IPS-18a (cell line): Measurements from ENCODE around the gene AMBRA1.

Experiments used
- H3K27ac ChIP-seq: one replicate; pipeline ENCODE4 v1.5.1; 2013; ENCODE audit warnings: low read length
- H3K27me3 ChIP-seq: one replicate; pipeline ENCODE4 v1.6.1; 2013; ENCODE audit warnings: mild to moderate bottlenecking, low read length; ENCODE audit not compliant: control insufficient read depth, insufficient read depth
- H3K36me3 ChIP-seq: one replicate; pipeline ENCODE4 v1.6.1; 2013; ENCODE audit warnings: low read depth, low read length; ENCODE audit not compliant: control insufficient read depth
- H3K4me1 ChIP-seq: one replicate; pipeline ENCODE4 v1.6.1; 2013; ENCODE audit warnings: low read depth, low read length; ENCODE audit not compliant: control insufficient read depth
- H3K4me3 ChIP-seq: one replicate; pipeline ENCODE4 v1.5.1; 2013; ENCODE audit warnings: low read length
- H3K9ac ChIP-seq: one replicate; pipeline ENCODE4 v1.6.1; 2013; ENCODE audit warnings: mild to moderate bottlenecking, low read length, moderate library complexity
- H3K9me3 ChIP-seq: one replicate; pipeline ENCODE4 v1.6.1; 2013; ENCODE audit warnings: low read depth, low read length; ENCODE audit not compliant: control insufficient read depth

AMBRA1 gene

DNA sequence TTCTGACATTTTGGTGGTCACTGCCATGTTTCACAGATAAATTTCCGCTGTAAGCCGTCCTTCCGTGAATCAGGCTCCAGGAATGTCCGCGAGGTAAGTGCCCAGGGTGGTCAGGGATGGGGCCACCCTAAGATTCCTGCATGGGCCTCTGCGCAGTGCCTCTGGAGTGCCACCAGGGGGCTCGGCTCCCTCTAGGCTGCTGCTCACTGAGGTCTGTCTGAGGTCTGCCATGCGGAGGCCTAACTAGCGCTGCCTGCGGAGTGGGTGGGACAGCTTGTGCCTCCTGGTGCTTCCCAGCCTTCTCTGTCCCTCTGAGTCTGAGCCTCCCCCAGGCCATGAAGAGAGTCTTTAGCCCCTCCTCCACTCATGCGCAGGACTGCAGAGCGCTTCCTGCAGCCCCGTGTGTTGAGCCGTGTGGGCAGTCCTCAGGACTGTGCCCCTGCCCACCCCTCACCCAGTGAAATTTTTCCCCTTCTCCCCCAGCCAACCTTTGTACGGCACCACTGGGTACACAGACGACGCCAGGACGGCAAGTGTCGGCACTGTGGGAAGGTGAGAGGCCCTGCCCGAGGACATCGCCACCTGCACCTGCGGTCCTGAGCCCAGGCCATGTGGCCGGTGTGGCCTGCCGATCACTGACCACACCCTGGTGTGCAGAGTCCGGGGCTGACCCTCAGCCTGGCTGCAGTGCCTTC is 224.2 kb downstream of the AMBRA1 start:
- H3K27me3 ChIP-seq: no peaks in the 10 kb centered on the region
- H3K9ac ChIP-seq: no peak overlapping the region
- H3K4me1 ChIP-seq: no peaks in the 10 kb centered on the region
- H3K4me3 ChIP-seq: no peak overlapping the region
- peaks cover 16% of the 10 kb centered on the region for H3K36me3 ChIP-seq
- no peaks in the 10 kb centered on the region for H3K9me3 ChIP-seq
- H3K27ac ChIP-seq: no peak overlapping the region

DNA sequence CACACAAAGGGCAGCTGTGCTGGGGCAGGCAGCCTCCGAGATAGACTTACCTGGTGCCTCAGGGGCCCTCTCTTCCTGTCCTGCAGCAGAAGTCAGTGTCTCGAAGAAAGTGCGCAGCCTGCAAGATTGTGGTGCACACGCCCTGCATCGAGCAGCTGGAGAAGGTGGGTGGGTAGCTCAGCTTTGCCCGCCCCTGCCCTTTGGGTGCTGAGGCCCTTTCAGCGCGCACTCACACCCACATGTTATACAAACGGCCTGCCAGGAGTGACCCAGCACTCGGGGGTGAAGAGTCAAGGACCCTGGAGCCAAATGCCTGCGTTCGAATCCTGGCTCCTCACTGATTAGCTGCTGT is 225.9 kb downstream of the AMBRA1 start:
- no peaks in the 10 kb centered on the region for H3K4me1 ChIP-seq
- no peak overlapping the region for H3K27ac ChIP-seq
- H3K4me3 ChIP-seq: no peak overlapping the region
- no peaks in the 10 kb centered on the region for H3K27me3 ChIP-seq
- H3K9me3 ChIP-seq: no peaks in the 10 kb centered on the region
- no peak overlapping the region for H3K9ac ChIP-seq
- peaks cover 6% of the 10 kb centered on the region for H3K36me3 ChIP-seq

DNA sequence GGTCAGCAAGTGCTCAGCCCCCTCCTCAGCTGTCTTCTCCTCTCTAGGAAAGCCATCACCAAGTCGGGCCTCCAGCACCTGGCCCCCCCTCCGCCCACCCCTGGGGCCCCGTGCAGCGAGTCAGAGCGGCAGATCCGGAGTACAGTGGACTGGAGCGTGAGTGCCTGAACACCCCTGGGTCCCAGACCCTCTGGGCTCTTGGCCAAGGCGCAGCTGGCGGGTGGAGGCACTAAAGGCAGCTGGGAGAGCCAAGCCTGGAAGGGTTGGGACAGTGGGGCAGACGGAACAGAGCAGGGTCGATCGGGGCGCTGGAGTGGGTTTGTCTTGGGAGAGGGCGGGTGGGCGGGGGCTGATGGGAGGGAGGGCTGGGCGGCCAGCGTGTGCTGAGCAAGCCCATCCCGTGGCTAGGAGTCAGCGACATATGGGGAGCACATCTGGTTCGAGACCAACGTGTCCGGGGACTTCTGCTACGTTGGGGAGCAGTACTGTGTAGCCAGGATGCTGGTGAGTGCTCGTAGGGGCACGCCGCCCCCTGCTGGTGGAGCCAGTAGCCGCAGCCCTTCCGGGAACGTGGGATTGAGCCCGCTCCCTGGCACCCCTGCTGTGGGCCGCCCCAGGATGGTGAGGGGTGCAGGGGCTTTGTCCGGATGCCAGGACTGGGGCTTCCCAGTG is 226.4 kb downstream of the AMBRA1 start:
- H3K36me3 ChIP-seq: peaks cover 6% of the 10 kb centered on the region
- no peak overlapping the region for H3K27ac ChIP-seq
- H3K4me1 ChIP-seq: no peaks in the 10 kb centered on the region
- H3K9me3 ChIP-seq: no peaks in the 10 kb centered on the region
- H3K4me3 ChIP-seq: no peak overlapping the region
- no peaks in the 10 kb centered on the region for H3K27me3 ChIP-seq
- no peak overlapping the region for H3K9ac ChIP-seq

DNA sequence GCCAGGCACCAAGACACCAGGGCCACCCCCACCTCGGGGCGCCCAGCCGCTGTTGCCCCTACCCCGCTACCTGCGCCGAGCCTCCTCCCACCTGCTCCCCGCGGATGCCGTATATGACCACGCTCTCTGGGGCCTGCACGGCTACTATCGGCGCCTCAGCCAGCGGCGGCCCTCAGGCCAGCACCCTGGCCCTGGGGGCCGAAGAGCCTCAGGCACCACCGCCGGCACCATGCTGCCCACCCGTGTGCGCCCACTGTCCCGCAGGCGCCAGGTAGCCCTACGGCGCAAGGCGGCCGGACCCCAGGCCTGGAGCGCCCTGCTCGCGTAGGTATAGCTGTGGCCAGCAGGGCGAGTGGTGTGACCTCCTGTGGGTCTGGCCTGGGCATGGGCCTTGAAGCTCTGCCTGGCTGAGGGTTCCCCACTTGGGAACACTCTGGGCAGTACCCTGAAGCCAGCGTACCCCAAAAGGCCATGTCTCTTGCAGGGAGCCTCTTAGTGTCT is 227.1 kb downstream of the AMBRA1 start:
- no peak overlapping the region for H3K27ac ChIP-seq
- no peaks in the 10 kb centered on the region for H3K27me3 ChIP-seq
- no peak overlapping the region for H3K9ac ChIP-seq
- H3K4me1 ChIP-seq: no peaks in the 10 kb centered on the region
- no peaks in the 10 kb centered on the region for H3K9me3 ChIP-seq
- H3K4me3 ChIP-seq: no peak overlapping the region
- peaks cover 6% of the 10 kb centered on the region for H3K36me3 ChIP-seq

DNA sequence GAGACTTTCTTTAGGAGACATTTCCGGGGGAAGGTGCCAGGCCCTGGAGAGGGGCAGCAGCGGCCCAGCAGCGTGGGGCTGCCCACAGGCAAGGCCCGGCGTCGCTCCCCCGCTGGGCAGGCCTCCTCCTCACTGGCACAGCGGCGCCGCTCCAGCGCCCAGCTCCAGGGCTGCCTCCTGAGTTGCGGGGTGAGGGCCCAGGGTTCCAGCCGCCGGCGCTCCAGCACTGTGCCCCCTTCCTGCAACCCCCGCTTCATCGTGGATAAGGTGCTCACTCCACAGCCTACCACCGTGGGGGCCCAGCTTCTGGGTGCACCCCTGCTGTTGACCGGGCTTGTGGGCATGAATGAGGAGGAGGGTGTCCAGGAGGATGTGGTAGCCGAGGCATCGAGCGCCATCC is 227.6 kb downstream of the AMBRA1 start:
- no peaks in the 10 kb centered on the region for H3K9me3 ChIP-seq
- no peak overlapping the region for H3K9ac ChIP-seq
- no peaks in the 10 kb centered on the region for H3K27me3 ChIP-seq
- H3K36me3 ChIP-seq: peaks cover 6% of the 10 kb centered on the region
- no peak overlapping the region for H3K27ac ChIP-seq
- no peaks in the 10 kb centered on the region for H3K4me1 ChIP-seq
- H3K4me3 ChIP-seq: no peak overlapping the region

GRCh38 chr11:46364791-46365190 is 229.0 kb downstream of the AMBRA1 start:
- Histone ChIP-seq H3K4me3 (no peak overlapping the region), H3K36me3 (peaks cover 6% of the 10 kb centered on the region), H3K4me1 (no peaks in the 10 kb centered on the region), H3K27ac (no peak overlapping the region), H3K9me3 (no peaks in the 10 kb centered on the region), H3K9ac (no peak overlapping the region), H3K27me3 (no peaks in the 10 kb centered on the region)

DNA sequence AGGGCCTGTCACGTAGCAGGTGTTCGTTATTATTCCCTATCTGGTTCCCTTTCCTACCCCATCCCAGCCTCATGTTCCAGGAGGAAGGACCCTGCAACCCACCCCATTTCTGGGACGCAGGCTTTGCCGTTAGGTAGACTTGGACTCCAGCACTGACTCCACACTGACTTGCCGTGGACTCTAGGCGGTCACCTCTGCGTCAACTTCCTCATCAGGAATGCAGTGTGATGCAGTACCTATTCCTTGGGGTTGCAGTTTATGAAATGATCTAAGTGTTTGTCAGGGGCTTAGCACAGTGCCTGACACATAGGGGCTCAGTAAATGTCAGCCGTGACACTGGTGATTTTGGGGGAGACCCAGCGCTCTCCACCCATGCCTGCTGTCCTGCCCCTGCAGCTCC is 229.8 kb downstream of the AMBRA1 start:
- Histone ChIP-seq H3K9me3 (no peaks in the 10 kb centered on the region), H3K27ac (no peak overlapping the region), H3K4me1 (no peaks in the 10 kb centered on the region), H3K9ac (no peak overlapping the region), H3K27me3 (no peaks in the 10 kb centered on the region), H3K4me3 (no peak overlapping the region), H3K36me3 (peaks cover 6% of the 10 kb centered on the region)

DNA sequence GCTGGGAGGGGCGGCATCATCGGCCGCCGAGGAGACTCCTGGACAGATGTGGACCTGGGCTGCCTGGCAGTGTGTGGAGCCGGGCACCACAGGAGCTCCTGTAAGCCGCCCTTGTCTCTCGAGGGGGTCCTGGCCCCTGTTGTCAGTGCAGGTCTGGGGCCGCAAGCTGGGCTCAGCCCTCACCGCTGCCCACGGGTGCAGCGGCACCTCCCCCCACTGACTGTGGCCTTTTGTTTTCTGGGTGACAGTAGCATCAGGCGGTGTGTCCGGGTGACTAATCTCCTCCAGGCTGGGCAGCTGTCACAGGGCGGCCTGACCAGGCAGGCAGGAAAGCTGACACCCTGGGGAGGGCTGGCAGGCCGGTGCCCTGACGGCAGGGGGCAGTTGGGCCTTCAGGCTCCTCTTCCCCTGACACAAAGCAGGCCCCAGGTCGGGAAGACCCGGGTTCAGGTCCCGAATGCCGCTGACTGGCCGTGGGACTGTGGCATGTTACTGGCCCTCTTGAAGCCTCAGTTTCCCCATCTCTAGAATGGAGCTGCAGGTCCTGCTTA is 230.3 kb downstream of the AMBRA1 start:
- H3K27ac ChIP-seq: no peak overlapping the region
- peaks cover 6% of the 10 kb centered on the region for H3K36me3 ChIP-seq
- no peaks in the 10 kb centered on the region for H3K9me3 ChIP-seq
- H3K4me1 ChIP-seq: no peaks in the 10 kb centered on the region
- H3K27me3 ChIP-seq: no peaks in the 10 kb centered on the region
- H3K9ac ChIP-seq: no peak overlapping the region
- no peak overlapping the region for H3K4me3 ChIP-seq

DNA sequence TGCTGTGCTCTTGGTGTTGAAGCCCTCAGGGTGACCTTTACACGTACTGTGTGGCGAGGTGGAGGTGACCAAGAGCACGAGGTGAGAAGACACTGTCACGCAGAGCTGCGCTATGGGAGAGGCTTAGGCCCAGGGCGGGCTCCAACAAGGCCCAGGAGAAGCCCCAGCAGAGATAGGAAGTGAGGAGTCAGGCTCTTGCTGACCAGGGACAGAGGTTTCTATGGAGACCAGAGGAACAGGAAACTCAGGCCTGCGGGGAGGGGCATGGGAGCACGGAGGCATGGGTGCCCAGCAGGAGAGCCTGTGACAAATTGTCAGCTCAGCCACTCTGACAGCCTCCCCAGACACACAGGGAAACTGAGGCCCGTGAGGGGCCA is 230.8 kb downstream of the AMBRA1 start:
- no peak overlapping the region for H3K9ac ChIP-seq
- no peaks in the 10 kb centered on the region for H3K27me3 ChIP-seq
- no peak overlapping the region for H3K27ac ChIP-seq
- H3K4me3 ChIP-seq: no peak overlapping the region
- H3K4me1 ChIP-seq: no peaks in the 10 kb centered on the region
- peaks cover under 1% of the 10 kb centered on the region for H3K36me3 ChIP-seq
- no peaks in the 10 kb centered on the region for H3K9me3 ChIP-seq

DNA sequence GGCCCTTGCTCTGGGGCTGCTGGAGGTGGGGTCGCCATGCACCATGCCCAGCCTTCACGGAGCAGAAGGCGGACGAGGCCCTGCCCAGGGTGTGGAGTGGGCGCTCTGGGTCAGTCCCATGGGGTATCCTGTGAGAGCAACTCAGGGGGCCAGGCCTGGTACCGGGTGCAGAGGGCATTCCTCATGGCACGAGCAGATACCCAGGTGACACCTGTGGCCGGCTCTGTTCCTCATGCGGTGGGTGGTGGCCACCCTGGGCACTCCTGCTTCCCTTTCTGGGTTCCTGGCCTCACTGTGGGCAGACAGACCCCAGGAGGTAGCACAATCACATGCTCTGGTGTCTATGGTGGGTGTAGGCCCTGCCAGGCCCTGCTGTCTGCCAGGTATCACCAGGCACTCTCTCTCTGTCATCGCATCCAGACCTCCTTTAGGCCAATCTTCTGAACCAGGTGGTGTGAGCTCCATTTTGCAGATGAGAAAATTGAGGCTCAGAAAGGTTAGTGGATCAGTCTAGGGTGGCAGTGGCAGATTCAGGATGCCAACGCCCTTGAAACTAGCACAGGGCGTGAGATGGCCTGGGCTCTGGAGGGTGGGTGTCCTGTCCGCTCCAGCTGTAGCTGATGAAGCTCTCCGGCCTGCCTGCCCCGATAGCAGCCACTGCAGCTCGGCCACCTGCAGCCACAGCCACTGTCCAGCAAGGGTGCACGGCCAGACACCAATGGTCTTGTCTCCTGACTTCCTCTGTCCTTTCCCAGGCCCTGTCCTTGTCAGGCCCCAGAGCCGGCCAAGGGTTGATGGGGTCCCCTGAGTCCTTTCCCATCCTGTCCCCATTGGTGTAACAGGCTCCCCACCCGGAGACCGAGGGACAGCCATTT is 231.4 kb downstream of the AMBRA1 start:
- no peaks in the 10 kb centered on the region for H3K27me3 ChIP-seq
- H3K4me1 ChIP-seq: no peaks in the 10 kb centered on the region
- H3K4me3 ChIP-seq: no peak overlapping the region
- no peaks in the 10 kb centered on the region for H3K36me3 ChIP-seq
- no peaks in the 10 kb centered on the region for H3K9me3 ChIP-seq
- H3K27ac ChIP-seq: no peak overlapping the region
- no peak overlapping the region for H3K9ac ChIP-seq

- Histone ChIP-seq H3K27ac (no peak overlapping the region), H3K9me3 (no peaks in the 10 kb centered on the region), H3K4me3 (no peak overlapping the region), H3K36me3 (no peaks in the 10 kb centered on the region), H3K9ac (no peak overlapping the region), H3K4me1 (no peaks in the 10 kb centered on the region), H3K27me3 (no peaks in the 10 kb centered on the region)
Observed at GRCh38 chr11:46361283-46362155, 232.3 kb downstream of the AMBRA1 start.
